ENCODE data around the gene TAF15.

The TAF15 gene

GRCh38 chr17:35764123-35764991 is 44.9 kb upstream of the TAF15 start:
- H2BK5ac ChIP-seq (ENCODE audit: low read depth, low read length, poor library complexity) = no peak overlapping the region
- H3K4ac ChIP-seq (ENCODE audit: low read depth, low read length) = no peak overlapping the region
- no peak overlapping the region for H3K9ac ChIP-seq (ENCODE audit: low read length)
- no peak overlapping the region for H2BK120ac ChIP-seq (ENCODE audit: insufficient read depth, low read length, poor library complexity)
- H3K4me2 ChIP-seq (ENCODE audit: low read length) = peak overlapping the region; percentile 65
- peaks cover 2% of the 10 kb centered on the region for H3K79me1 ChIP-seq (ENCODE audit: low read length)
- peak overlapping the region; percentile 11 for H3K14ac ChIP-seq (ENCODE audit: low read length)
- no peak overlapping the region for H4K91ac ChIP-seq (ENCODE audit: low read depth, low read length)
- H3K9me3 ChIP-seq (ENCODE audit: insufficient read depth, low read depth, low read length) = no peaks in the 10 kb centered on the region
- H3K4me1 ChIP-seq (ENCODE audit: control insufficient read depth in 1 of 2, insufficient read depth in 2 of 2, low read length in 2 of 2) = peaks cover 15 to 24% of the 10 kb centered on the region in 2 experiments
- no peaks in the 10 kb centered on the region for H3K36me3 ChIP-seq (ENCODE audit: control insufficient read depth in 1 of 2, insufficient read depth in 2 of 2, low read length in 2 of 2)
- H4K12ac ChIP-seq (ENCODE audit: low read depth, low read length) = no peak overlapping the region
- H2AFZ ChIP-seq (ENCODE audit: insufficient read depth, low read length, poor library complexity) = no peak overlapping the region
- no peaks in the 10 kb centered on the region for H3K79me2 ChIP-seq (ENCODE audit: control insufficient read depth, insufficient read depth, low read length, poor library complexity)
- H2BK12ac ChIP-seq (ENCODE audit: low read length) = no peak overlapping the region
- no peak overlapping the region for H3K18ac ChIP-seq (ENCODE audit: low read length)
- H2AK5ac ChIP-seq (ENCODE audit: low read length) = no peak overlapping the region
- H4K8ac ChIP-seq (ENCODE audit: low read depth, low read length) = no peak overlapping the region
- no peak overlapping the region for H3K23ac ChIP-seq (ENCODE audit: low read length)
- DNase-seq = peak; percentile 92 to 96
- no CpG with 5 or more reads among the region's 75 CpGs for WGBS (ENCODE audit: extremely low coverage, insufficient coverage, insufficient read length)
- H3K27me3 ChIP-seq (ENCODE audit: insufficient read depth, low read length) = no peaks in the 10 kb centered on the region
- H3K27ac ChIP-seq (ENCODE audit: low read depth, low read length) = no peak overlapping the region
- no peak overlapping the region for H3K4me3 ChIP-seq (ENCODE audit: low read depth, low read length)

GRCh38 chr17:35765086-35765710 is 44.1 kb upstream of the TAF15 start:
- DNase-seq = no peak
- Histone ChIP-seq H2BK5ac (ENCODE audit: low read depth, low read length, poor library complexity) (no peak overlapping the region), H2BK12ac (ENCODE audit: low read length) (no peak overlapping the region), H3K9me3 (ENCODE audit: insufficient read depth, low read depth, low read length) (no peaks in the 10 kb centered on the region), H3K23ac (ENCODE audit: low read length) (no peak overlapping the region), H3K4me1 (ENCODE audit: control insufficient read depth in 1 of 2, insufficient read depth in 2 of 2, low read length in 2 of 2) (peaks cover 15 to 24% of the 10 kb centered on the region in 2 experiments), H3K18ac (ENCODE audit: low read length) (no peak overlapping the region), H4K12ac (ENCODE audit: low read depth, low read length) (no peak overlapping the region), H3K79me1 (ENCODE audit: low read length) (peaks cover 2% of the 10 kb centered on the region), H3K14ac (ENCODE audit: low read length) (no peak overlapping the region), H2AFZ (ENCODE audit: insufficient read depth, low read length, poor library complexity) (no peak overlapping the region), H2AK5ac (ENCODE audit: low read length) (no peak overlapping the region), H4K8ac (ENCODE audit: low read depth, low read length) (no peak overlapping the region), H3K27ac (ENCODE audit: low read depth, low read length) (peak overlapping the region; percentile 6), H3K4me3 (ENCODE audit: low read depth, low read length) (no peak overlapping the region), H3K4ac (ENCODE audit: low read depth, low read length) (no peak overlapping the region), H3K79me2 (ENCODE audit: control insufficient read depth, insufficient read depth, low read length, poor library complexity) (no peaks in the 10 kb centered on the region), H3K36me3 (ENCODE audit: control insufficient read depth in 1 of 2, insufficient read depth in 2 of 2, low read length in 2 of 2) (no peaks in the 10 kb centered on the region), H4K91ac (ENCODE audit: low read depth, low read length) (no peak overlapping the region), H2BK120ac (ENCODE audit: insufficient read depth, low read length, poor library complexity) (no peak overlapping the region), H3K27me3 (ENCODE audit: insufficient read depth, low read length) (no peaks in the 10 kb centered on the region), H3K4me2 (ENCODE audit: low read length) (peak overlapping the region; percentile 65), H3K9ac (ENCODE audit: low read length) (no peak overlapping the region)
- no CpG with 5 or more reads among the region's 11 CpGs for WGBS (ENCODE audit: extremely low coverage, insufficient coverage, insufficient read length)

- no peaks in the 10 kb centered on the region for H3K9me3 ChIP-seq (ENCODE audit: insufficient read depth, low read depth, low read length)
- H4K8ac ChIP-seq (ENCODE audit: low read depth, low read length) = no peak overlapping the region
- no peak overlapping the region for H3K4me2 ChIP-seq (ENCODE audit: low read length)
- no peak overlapping the region for H3K23ac ChIP-seq (ENCODE audit: low read length)
- DNase-seq = no peak
- H3K4me1 ChIP-seq (ENCODE audit: control insufficient read depth in 1 of 2, insufficient read depth in 2 of 2, low read length in 2 of 2) = peaks cover 15 to 24% of the 10 kb centered on the region in 2 experiments
- peaks cover 2% of the 10 kb centered on the region for H3K79me1 ChIP-seq (ENCODE audit: low read length)
- H4K12ac ChIP-seq (ENCODE audit: low read depth, low read length) = no peak overlapping the region
- H3K4me3 ChIP-seq (ENCODE audit: low read depth, low read length) = no peak overlapping the region
- no peak overlapping the region for H2BK120ac ChIP-seq (ENCODE audit: insufficient read depth, low read length, poor library complexity)
- no peaks in the 10 kb centered on the region for H3K27me3 ChIP-seq (ENCODE audit: insufficient read depth, low read length)
- no peak overlapping the region for H3K14ac ChIP-seq (ENCODE audit: low read length)
- no peak overlapping the region for H3K4ac ChIP-seq (ENCODE audit: low read depth, low read length)
- no CpG with 5 or more reads among the region's 8 CpGs for WGBS (ENCODE audit: extremely low coverage, insufficient coverage, insufficient read length)
- H2AFZ ChIP-seq (ENCODE audit: insufficient read depth, low read length, poor library complexity) = no peak overlapping the region
- no peak overlapping the region for H4K91ac ChIP-seq (ENCODE audit: low read depth, low read length)
- H3K79me2 ChIP-seq (ENCODE audit: control insufficient read depth, insufficient read depth, low read length, poor library complexity) = no peaks in the 10 kb centered on the region
- no peak overlapping the region for H2AK5ac ChIP-seq (ENCODE audit: low read length)
- no peaks in the 10 kb centered on the region for H3K36me3 ChIP-seq (ENCODE audit: control insufficient read depth in 1 of 2, insufficient read depth in 2 of 2, low read length in 2 of 2)
- no peak overlapping the region for H3K9ac ChIP-seq (ENCODE audit: low read length)
- H2BK5ac ChIP-seq (ENCODE audit: low read depth, low read length, poor library complexity) = no peak overlapping the region
- no peak overlapping the region for H3K27ac ChIP-seq (ENCODE audit: low read depth, low read length)
- no peak overlapping the region for H2BK12ac ChIP-seq (ENCODE audit: low read length)
- no peak overlapping the region for H3K18ac ChIP-seq (ENCODE audit: low read length)
Observed at GRCh38 chr17:35765756-35766488, 43.4 kb upstream of the TAF15 start.

- Histone ChIP-seq H4K8ac (ENCODE audit: low read depth, low read length) (no peak overlapping the region), H2BK120ac (ENCODE audit: insufficient read depth, low read length, poor library complexity) (no peak overlapping the region), H2BK5ac (ENCODE audit: low read depth, low read length, poor library complexity) (no peak overlapping the region), H4K91ac (ENCODE audit: low read depth, low read length) (peak overlapping the region; percentile 4), H3K4me1 (ENCODE audit: control insufficient read depth in 1 of 2, insufficient read depth in 2 of 2, low read length in 2 of 2) (peaks cover 15 to 24% of the 10 kb centered on the region in 2 experiments), H3K18ac (ENCODE audit: low read length) (no peak overlapping the region), H3K23ac (ENCODE audit: low read length) (no peak overlapping the region), H2BK12ac (ENCODE audit: low read length) (no peak overlapping the region), H3K36me3 (ENCODE audit: control insufficient read depth in 1 of 2, insufficient read depth in 2 of 2, low read length in 2 of 2) (no peaks in the 10 kb centered on the region), H3K9me3 (ENCODE audit: insufficient read depth, low read depth, low read length) (no peaks in the 10 kb centered on the region), H3K27ac (ENCODE audit: low read depth, low read length) (no peak overlapping the region), H3K79me1 (ENCODE audit: low read length) (peaks cover 2% of the 10 kb centered on the region), H4K12ac (ENCODE audit: low read depth, low read length) (no peak overlapping the region), H3K4me2 (ENCODE audit: low read length) (no peak overlapping the region), H3K14ac (ENCODE audit: low read length) (no peak overlapping the region), H2AK5ac (ENCODE audit: low read length) (no peak overlapping the region), H2AFZ (ENCODE audit: insufficient read depth, low read length, poor library complexity) (no peak overlapping the region), H3K4me3 (ENCODE audit: low read depth, low read length) (no peak overlapping the region), H3K27me3 (ENCODE audit: insufficient read depth, low read length) (no peaks in the 10 kb centered on the region), H3K4ac (ENCODE audit: low read depth, low read length) (no peak overlapping the region), H3K79me2 (ENCODE audit: control insufficient read depth, insufficient read depth, low read length, poor library complexity) (no peaks in the 10 kb centered on the region), H3K9ac (ENCODE audit: low read length) (no peak overlapping the region)
- DNase-seq = no peak
- no CpG with 5 or more reads among the region's 24 CpGs for WGBS (ENCODE audit: extremely low coverage, insufficient coverage, insufficient read length)
Observed at GRCh38 chr17:35766489-35766877, 42.8 kb upstream of the TAF15 start.

All from trophoblast cell (in vitro differentiated cells and primary cell).